ENCODE results near the gene PRKCE. TPM values are rescaled to one million over a fixed set of nuclear protein-coding genes. Genes with fewer than 3 reads are reported as not detected.

PRKCE gene
- polyA plus RNA-seq, 1 of the 3 experiments (the other 2 are of a cell fraction), result 16.3 TPM

DNA sequence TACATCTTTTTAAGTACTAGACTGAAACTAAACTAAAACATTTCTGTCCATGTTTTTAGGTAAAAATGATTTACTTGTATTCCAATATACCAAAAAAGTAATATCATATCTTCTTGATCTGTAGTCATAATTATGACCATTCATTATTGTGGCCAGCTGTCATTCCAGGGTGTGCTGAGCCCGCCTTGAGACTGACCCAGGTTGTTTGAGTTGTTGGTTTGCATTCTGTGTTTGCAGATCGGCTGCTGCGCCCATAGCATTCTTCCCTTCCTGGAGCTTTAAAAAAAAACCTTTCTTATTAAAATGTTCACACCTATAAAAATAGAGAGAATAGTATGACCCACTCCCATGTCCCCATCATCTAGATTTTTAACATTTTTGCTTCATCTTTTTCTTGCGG lies 101.9 kb downstream of the PRKCE start (continued):
- TF ChIP-seq YY1 (IDR thresholded peaks at IDR 0.05; ENCODE audit: low read depth) (no peak), POLR2AphosphoS5 (IDR thresholded peaks at IDR 0.05; ENCODE audit: low read depth, low read length) (no peak), GABPA (IDR thresholded peaks at IDR 0.05; ENCODE audit: low read depth) (no peak)

DNA sequence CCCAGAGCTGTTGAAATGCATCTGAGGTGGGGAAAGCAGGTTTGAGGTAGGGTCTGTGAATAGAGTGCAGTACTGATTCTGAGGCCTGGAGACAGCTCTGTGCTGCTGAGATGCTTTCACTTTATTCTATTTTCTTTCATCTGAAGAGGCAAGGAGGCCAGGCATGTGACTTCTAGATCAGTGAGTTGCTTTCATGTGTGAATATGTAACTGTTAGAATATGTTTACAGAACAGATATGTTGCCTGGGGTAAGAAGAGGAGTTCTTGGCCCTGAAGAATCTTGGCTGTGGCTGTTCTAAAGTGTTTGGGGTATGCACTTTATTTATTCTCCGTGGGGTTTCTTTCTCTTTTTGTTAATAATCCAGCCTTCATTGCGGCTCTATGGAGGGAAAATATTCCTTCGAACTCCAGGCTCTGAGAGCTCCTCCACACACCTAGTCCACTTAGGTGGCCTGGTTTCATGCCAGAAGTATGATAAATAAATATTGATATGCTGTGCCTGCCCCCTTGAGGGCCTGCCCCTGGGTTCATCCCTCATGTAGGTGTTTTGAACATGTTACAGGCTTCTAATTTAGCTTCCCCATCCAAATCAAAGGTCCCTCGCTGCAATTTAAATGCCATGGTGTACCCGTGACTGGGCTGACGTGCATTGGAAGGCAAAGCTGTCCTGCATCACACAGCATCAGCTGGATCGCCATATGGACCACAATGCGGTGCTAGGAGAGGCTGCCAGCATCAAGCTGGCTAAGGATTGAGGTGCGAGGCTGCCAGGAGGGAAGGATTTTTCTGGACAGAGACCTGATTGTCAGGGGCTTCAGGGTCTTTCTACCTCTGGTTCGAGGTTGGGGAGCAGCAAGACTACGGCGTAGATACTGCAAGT lies 102.9 kb downstream of the PRKCE start:
- H3K9ac ChIP-seq, result no peak overlapping the region
- TF ChIP-seq SMC3 (IDR thresholded peaks at IDR 0.05; ENCODE audit: low read depth, low read length) (no peak), GABPA (IDR thresholded peaks at IDR 0.05; ENCODE audit: low read depth) (no peak), RXRA (IDR thresholded peaks at IDR 0.05; ENCODE audit: borderline replicate concordance, low read depth) (no peak), RFX5 (IDR thresholded peaks at IDR 0.05; ENCODE audit: low read length) (no peak), TCF12 (IDR thresholded peaks at IDR 0.05) (no peak), RCOR1 (IDR thresholded peaks at IDR 0.05; ENCODE audit: low read length) (no peak), FOXJ3 (CRISPR knock-in tag; IDR thresholded peaks at IDR 0.05) (no peak), EZH2phosphoT487 (IDR thresholded peaks at IDR 0.05; ENCODE audit: borderline replicate concordance, low read depth) (no peak), TAF1 (IDR thresholded peaks at IDR 0.05; ENCODE audit: borderline replicate concordance, low read depth, low read length) (no peak), RAD21 (IDR thresholded peaks at IDR 0.05; ENCODE audit: low read length) (no peak), NRF1 (IDR thresholded peaks at IDR 0.05; ENCODE audit: low read depth, low read length) (no peak)
- TF ChIP-seq, protein P1, sequence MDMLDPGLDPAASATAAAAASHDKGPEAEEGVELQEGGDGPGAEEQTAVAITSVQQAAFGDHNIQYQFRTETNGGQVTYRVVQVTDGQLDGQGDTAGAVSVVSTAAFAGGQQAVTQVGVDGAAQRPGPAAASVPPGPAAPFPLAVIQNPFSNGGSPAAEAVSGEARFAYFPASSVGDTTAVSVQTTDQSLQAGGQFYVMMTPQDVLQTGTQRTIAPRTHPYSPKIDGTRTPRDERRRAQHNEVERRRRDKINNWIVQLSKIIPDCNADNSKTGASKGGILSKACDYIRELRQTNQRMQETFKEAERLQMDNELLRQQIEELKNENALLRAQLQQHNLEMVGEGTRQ (IDR thresholded peaks at IDR 0.05; ENCODE audit: borderline replicate concordance, low read depth, low read length), result no peak
- TF ChIP-seq, protein P2, sequence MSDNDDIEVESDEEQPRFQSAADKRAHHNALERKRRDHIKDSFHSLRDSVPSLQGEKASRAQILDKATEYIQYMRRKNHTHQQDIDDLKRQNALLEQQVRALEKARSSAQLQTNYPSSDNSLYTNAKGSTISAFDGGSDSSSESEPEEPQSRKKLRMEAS (IDR thresholded peaks at IDR 0.05; ENCODE audit: low read depth), result no peak
- H3K27ac ChIP-seq (ENCODE audit: low read depth in 2 of 2, low read length in 1 of 2), result no peak overlapping the region
- H3K9me3 ChIP-seq, result no peaks in the 10 kb centered on the region
- no peaks in the 10 kb centered on the region for H3K27me3 ChIP-seq (ENCODE audit: insufficient read depth)
- peaks cover 9 to 21% of the 10 kb centered on the region in 2 experiments; a peak in 2 of 4 replicates for H3K4me1 ChIP-seq (ENCODE audit: control insufficient read depth in 1 of 2, insufficient read depth in 2 of 2, low read depth in 1 of 2, low read length in 1 of 2)
- no peak overlapping the region for H2AFZ ChIP-seq (ENCODE audit: low read depth)
- H3K36me3 ChIP-seq (replicated peaks in 1 of 2; ENCODE audit: control insufficient read depth in 1 of 2, insufficient read depth in 2 of 2, low read length in 1 of 2), result no peaks in the 10 kb centered on the region
- POLR2A ChIA-PET, result interaction anchor here (1.1 kb wide), 1 partner anchor 11 kb away, joined by 3 read pairs; no protein-coding TSS in a partner anchor
- no peaks in the 10 kb centered on the region for H3K9me2 ChIP-seq
- peaks cover 26% of the 10 kb centered on the region for H3F3A ChIP-seq (replicated peaks; ENCODE audit: insufficient read depth)
- DNase-seq, result no peak
- CTCF ChIA-PET, result interaction anchor here (0.8 to 1.9 kb wide), 5 partner anchors 16 to 182 kb away, joined by 3 to 8 read pairs (median 3); no protein-coding TSS in a partner anchor
- no peak overlapping the region for H3K4me2 ChIP-seq
- H3K79me2 ChIP-seq (ENCODE audit: insufficient read depth), result peaks cover 9% of the 10 kb centered on the region; the same call in 1 of the 2 replicates
- peaks cover 13% of the 10 kb centered on the region for H4K20me1 ChIP-seq (ENCODE audit: insufficient read depth)
- WGBS (ENCODE audit: low lambda C conversion rate), result 95% methylated on average over 12 of the region's 12 CpGs
- H3K4me3 ChIP-seq (ENCODE audit: low read depth in 2 of 2, low read length in 1 of 2), result no peak overlapping the region

Measured in SK-N-SH (cell line).